Inferior parietal cortex (tissue), 1 donor: ENCODE data around the gene BMAL2.

ENCODE experiments used
- DNase-seq: peaks from one replicate; pipeline ENCODE4 v3.0.0-alpha.2; 2016; ENCODE audit errors: extremely low spot score

BMAL2 gene

GRCh38 chr12:27359578-27360340, 27.1 kb downstream of the BMAL2 start:
- DNase-seq: no peak

- DNase-seq: no peak
These were observed 28.7 kb downstream of the BMAL2 start for GRCh38 chr12:27361372-27361771.

- no peak for DNase-seq
These were observed 34.0 kb downstream of the BMAL2 start for GRCh38 chr12:27366621-27367020.

GRCh38 chr12:27367078-27367477, 34.4 kb downstream of the BMAL2 start:
- no peak for DNase-seq

- no peak for DNase-seq
These were observed 49.6 kb downstream of the BMAL2 start for GRCh38 chr12:27382171-27382795.
